NCI-H774 (cell line): ENCODE measurements around the gene RNU2-63P.
"Not testable (repeated sequence)": the region's sequence is repeated elsewhere in the genome, so short reads cannot be mapped to it uniquely, and the experiment has no call there.

ENCODE experiments used
- DNase-seq: peaks from one replicate; lab custom pipeline; 2025; lab: John Stamatoyannopoulos, UW

Gene RNU2-63P

GRCh38 chr2:88016086-88016959 lies at the start of gene RNU2-63P:
RNU2-63P (minus strand) TSS chr2:88016547.
- peak; percentile 73 for DNase-seq

- DNase-seq, result no peak
Measured at GRCh38 chr2:88061295-88061694, 44.9 kb upstream of the RNU2-63P start.

GRCh38 chr2:88060907-88061275 lies 44.5 kb upstream of the RNU2-63P start:
- DNase-seq, result no peak

- peak; percentile 29 for DNase-seq
Measured at GRCh38 chr2:88059979-88060906, 43.9 kb upstream of the RNU2-63P start.

- no peak for DNase-seq
Measured at GRCh38 chr2:88058191-88058590, 41.8 kb upstream of the RNU2-63P start.

GRCh38 chr2:88057437-88057844 lies 41.1 kb upstream of the RNU2-63P start:
- no peak for DNase-seq

- peak; percentile 94 for DNase-seq
Measured at GRCh38 chr2:88055371-88056128, 39.2 kb upstream of the RNU2-63P start, which contains the start of gene KRCC1. KRCC1 (minus strand) TSS chr2:88055783; CDS start chr2:88028563, 27,220 bp downstream.

- DNase-seq, result no peak
Measured at GRCh38 chr2:88054782-88055370, 38.5 kb upstream of the RNU2-63P start.

GRCh38 chr2:88053934-88054781 lies 37.8 kb upstream of the RNU2-63P start:
- DNase-seq, result no peak

- DNase-seq, result no peak
Measured at GRCh38 chr2:88053296-88053695, 36.9 kb upstream of the RNU2-63P start.

- DNase-seq, result no peak
Measured at GRCh38 chr2:88051792-88052191, 35.4 kb upstream of the RNU2-63P start.

GRCh38 chr2:88049622-88050021 lies 33.3 kb upstream of the RNU2-63P start:
- DNase-seq, result no peak

- no peak for DNase-seq
Measured at GRCh38 chr2:88048541-88048940, 32.2 kb upstream of the RNU2-63P start.

- not testable (repeated sequence) for DNase-seq
Measured at GRCh38 chr2:88045561-88045960, 29.2 kb upstream of the RNU2-63P start.

- DNase-seq, result no peak
Measured at GRCh38 chr2:88042476-88042875, 26.1 kb upstream of the RNU2-63P start.

- no peak for DNase-seq
Measured at GRCh38 chr2:88038263-88039105, 22.1 kb upstream of the RNU2-63P start.

GRCh38 chr2:88036606-88037005 lies 20.3 kb upstream of the RNU2-63P start:
- DNase-seq, result no peak

GRCh38 chr2:88036182-88036581 lies 19.8 kb upstream of the RNU2-63P start:
- no peak for DNase-seq

- DNase-seq, result no peak
Measured at GRCh38 chr2:88032070-88032702, 15.8 kb upstream of the RNU2-63P start.
